Osteoblast (primary cell): ENCODE results near the gene POLR3GL. TPM values are rescaled to one million over a fixed set of nuclear protein-coding genes. Genes with fewer than 3 reads are reported as not detected.

Experiments
- DNase-seq: peaks from one replicate; pipeline ENCODE4 v3.0.0; 2011; ENCODE audit warnings: low spot score, mixed read lengths; ENCODE audit not compliant: insufficient read length; ENCODE audit errors: missing footprints
- H2AFZ ChIP-seq: 2 replicates; pipeline ENCODE4 v1.6.0; 2011; ENCODE audit warnings: mild to moderate bottlenecking, low read length
- H3K27ac ChIP-seq: 2 replicates; pipeline ENCODE4 v1.5.1; 2011; ENCODE audit warnings: mild to moderate bottlenecking, low read depth, low read length, moderate library complexity
- H3K27me3 ChIP-seq: 2 replicates; pipeline ENCODE4 v1.6.0; 2012; ENCODE audit warnings: mild to moderate bottlenecking, control low read depth, inconsistent platforms, low read length, moderate library complexity; ENCODE audit not compliant: insufficient read depth
- H3K36me3 ChIP-seq: 2 replicates; pipeline ENCODE4 v1.5.1; 2011; ENCODE audit warnings: mild to moderate bottlenecking, low read length, control low read depth, moderate library complexity; ENCODE audit not compliant: insufficient read depth
- H3K4me1 ChIP-seq: 2 replicates; pipeline ENCODE4 v1.5.1; 2011; ENCODE audit warnings: mild to moderate bottlenecking, low read length, control low read depth, moderate library complexity; ENCODE audit not compliant: insufficient read depth
- H3K4me2 ChIP-seq: 2 replicates; pipeline ENCODE4 v1.6.0; 2011; ENCODE audit warnings: mild to moderate bottlenecking, low read length; ENCODE audit not compliant: insufficient read depth
- H3K4me3 ChIP-seq: fragments of 200-600 bp; sonication (generic); 3 replicates; pipeline ENCODE4 v1.5.1; 2012; ENCODE audit warnings: mild to moderate bottlenecking, low read length, inconsistent platforms; ENCODE audit not compliant: insufficient read depth
- H3K79me2 ChIP-seq: 2 replicates; pipeline ENCODE4 v1.6.0; 2012; ENCODE audit warnings: mild to moderate bottlenecking, low read length, control low read depth, inconsistent platforms; ENCODE audit not compliant: insufficient read depth
- H3K9me3 ChIP-seq: 2 replicates; pipeline ENCODE4 v1.5.1; 2011; ENCODE audit warnings: low read depth, low read length, control low read depth
- H4K20me1 ChIP-seq: 2 replicates; pipeline ENCODE4 v1.6.0; 2012; ENCODE audit warnings: mild to moderate bottlenecking, low read length, control low read depth; ENCODE audit not compliant: insufficient read depth
- total RNA-seq: library from RNA; depleted of rRNA; stranded (reverse); fragments of >200 nt; gene quantifications from 2 replicates; pipeline ENCODE4 v1.2.3, GENCODE V29; 2012
- TF ChIP-seq, protein P1 (sequence below): IDR thresholded peaks from 2 replicates; pipeline ENCODE4 v1.5.1; 2011; ENCODE audit warnings: mild to moderate bottlenecking, low read depth, low read length, moderate library complexity; ENCODE audit errors: extremely low read depth

The POLR3GL gene
- total RNA-seq, 1 donor = 9.4 TPM

DNA sequence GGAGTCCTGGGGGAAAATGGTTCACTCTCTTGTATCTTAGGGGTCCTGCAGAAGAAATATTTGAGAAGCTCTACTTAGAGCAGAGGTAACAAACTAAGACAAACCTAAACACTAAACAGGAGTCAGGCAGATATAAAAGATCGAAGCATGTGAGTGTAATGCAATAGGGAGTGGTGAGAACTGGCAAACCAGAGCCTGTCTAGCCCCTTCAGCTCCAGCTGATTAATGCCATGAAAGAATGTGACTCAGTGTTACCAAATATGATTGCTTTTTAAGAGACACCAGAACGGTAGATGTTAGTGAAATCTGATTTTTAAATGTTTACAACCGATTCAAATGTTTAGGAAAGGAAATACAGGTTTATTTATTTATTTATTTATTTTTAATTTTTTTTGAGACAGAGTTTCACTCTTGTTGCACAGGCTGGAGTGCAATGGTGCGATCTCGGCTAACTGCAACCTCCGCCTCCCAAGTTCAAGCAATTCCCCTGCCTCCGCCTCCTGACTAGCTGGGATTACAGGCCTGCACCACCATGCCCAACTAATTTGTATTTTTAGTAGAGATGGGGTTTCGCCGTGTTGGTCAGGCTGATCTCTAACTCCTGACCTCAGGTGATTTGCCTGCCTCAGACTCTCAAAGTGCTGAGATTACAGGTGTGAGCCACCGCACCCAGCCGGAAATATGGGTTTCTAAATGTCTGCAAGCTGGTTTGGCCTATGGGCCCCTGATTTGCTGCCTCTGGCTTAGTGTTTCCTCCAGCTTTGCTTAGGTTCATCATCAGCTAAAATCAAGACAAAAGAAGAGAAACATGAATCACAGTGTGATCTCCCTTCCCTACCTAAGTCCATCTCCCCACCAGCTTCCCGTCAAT lies 19.7 kb downstream of the POLR3GL start:
- no peak for DNase-seq

DNA sequence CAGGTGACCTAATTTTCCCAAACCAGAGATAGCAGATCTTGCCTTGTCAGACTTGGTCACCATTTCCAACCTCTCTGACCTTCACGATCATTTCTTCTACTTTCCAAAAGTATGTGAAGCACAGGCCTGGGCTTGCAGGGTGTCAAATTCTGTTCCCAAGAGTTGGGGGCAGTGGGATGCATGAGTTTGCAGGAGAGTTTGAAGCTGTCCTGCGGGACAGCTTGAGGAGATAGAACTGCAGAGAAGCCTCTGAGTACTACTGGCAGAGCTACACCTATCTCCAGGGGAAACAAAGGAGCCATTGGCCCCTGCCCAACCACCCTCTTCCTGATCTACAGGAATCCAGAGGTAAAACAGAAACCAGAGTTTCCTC lies 20.6 kb downstream of the POLR3GL start:
- Histone ChIP-seq H3K4me3 (no peak overlapping the region), H3K27ac (peak overlapping the region; percentile 56), H3K27me3 (no peaks in the 10 kb centered on the region), H3K79me2 (no peaks in the 10 kb centered on the region), H3K36me3 (no peaks in the 10 kb centered on the region), H4K20me1 (no peaks in the 10 kb centered on the region), H2AFZ (peak overlapping the region; percentile 53), H3K4me1 (peaks cover 19% of the 10 kb centered on the region), H3K4me2 (peak overlapping the region; percentile 64), H3K9me3 (no peaks in the 10 kb centered on the region)
- TF ChIP-seq, protein P1, sequence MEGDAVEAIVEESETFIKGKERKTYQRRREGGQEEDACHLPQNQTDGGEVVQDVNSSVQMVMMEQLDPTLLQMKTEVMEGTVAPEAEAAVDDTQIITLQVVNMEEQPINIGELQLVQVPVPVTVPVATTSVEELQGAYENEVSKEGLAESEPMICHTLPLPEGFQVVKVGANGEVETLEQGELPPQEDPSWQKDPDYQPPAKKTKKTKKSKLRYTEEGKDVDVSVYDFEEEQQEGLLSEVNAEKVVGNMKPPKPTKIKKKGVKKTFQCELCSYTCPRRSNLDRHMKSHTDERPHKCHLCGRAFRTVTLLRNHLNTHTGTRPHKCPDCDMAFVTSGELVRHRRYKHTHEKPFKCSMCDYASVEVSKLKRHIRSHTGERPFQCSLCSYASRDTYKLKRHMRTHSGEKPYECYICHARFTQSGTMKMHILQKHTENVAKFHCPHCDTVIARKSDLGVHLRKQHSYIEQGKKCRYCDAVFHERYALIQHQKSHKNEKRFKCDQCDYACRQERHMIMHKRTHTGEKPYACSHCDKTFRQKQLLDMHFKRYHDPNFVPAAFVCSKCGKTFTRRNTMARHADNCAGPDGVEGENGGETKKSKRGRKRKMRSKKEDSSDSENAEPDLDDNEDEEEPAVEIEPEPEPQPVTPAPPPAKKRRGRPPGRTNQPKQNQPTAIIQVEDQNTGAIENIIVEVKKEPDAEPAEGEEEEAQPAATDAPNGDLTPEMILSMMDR = no peak
- no peak for DNase-seq

More for the DNA sequence above, 19.7 kb downstream of the POLR3GL start:
- H3K27me3 ChIP-seq = no peaks in the 10 kb centered on the region
- peaks cover 28% of the 10 kb centered on the region for H3K4me1 ChIP-seq
- H3K79me2 ChIP-seq = no peaks in the 10 kb centered on the region
- no peaks in the 10 kb centered on the region for H3K36me3 ChIP-seq
- no peaks in the 10 kb centered on the region for H4K20me1 ChIP-seq
- no peaks in the 10 kb centered on the region for H3K9me3 ChIP-seq
- H3K4me3 ChIP-seq = no peak overlapping the region
- TF ChIP-seq, protein P1 = no peak
- no peak overlapping the region for H3K4me2 ChIP-seq
- no peak overlapping the region for H3K27ac ChIP-seq
- H2AFZ ChIP-seq = no peak overlapping the region

DNA sequence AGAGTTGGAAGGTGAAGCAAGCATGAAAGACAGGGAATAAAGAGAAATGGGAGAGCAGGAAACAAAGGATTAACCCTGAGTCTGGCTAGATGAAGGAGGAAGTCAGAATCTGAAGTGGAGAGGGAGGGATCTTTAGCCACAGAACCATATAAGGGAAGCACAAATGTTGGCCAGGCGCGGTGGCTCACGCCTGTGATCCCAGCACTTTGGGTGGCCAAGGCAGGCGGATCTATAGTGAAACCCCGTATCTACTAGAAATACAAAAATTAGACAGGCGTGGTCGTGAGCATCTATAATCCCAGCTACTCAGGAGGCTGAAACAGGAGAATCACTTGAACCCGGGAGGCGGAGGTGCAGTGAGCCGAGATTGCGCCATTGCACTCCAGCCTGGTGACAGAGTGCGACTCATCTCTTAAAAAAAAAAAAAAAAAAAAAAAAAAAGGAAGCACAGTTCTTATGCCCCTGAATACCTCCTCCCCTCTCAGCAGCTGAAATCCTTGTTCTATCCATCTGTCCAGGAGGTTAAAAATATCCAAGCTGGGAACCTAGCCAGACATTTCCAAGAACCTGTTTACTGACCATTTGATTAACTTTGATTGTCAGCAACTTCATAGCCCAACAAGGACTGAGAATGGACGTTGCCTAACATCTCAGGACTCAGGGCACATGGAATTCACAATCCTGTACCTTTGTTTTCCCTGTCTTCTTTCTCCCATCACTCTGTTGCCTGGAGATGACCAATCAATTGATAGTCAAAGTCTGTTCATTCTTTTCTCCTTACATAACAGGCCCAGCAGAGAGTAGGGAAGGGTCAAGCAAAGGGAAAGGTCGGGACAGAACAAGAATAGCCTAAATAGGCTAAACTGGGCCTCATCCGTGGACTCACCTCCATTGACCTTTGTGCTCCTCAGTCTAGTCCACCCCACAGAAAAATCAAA lies 21.3 kb downstream of the POLR3GL start:
- Histone ChIP-seq H3K27ac (peak overlapping the region; percentile 56), H3K4me3 (no peak overlapping the region)
- TF ChIP-seq, protein P1 = no peak

DNA sequence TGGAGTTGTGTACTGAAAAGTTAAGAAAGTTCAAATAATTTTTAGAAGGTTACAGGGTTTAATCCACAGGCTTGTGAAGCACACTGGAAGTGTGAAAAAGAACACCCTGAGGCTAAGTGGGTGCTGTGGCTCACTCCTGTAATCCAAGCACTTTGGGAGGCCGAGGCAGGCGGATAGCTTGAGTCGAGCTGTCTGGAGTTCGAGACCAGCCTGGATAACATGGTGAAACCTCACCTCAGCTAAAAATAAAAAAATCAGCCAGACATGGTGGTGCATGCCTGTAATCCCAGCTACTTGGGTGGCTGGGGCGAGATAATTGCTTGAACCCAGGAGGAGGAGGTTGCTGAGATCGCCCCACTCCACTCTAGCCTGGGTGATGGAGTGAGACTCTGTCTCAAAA lies 22.1 kb downstream of the POLR3GL start:
- no peak for DNase-seq
- Histone ChIP-seq H3K9me3 (no peaks in the 10 kb centered on the region), H3K27me3 (no peaks in the 10 kb centered on the region), H3K79me2 (no peaks in the 10 kb centered on the region), H3K27ac (no peak overlapping the region), H3K4me3 (no peak overlapping the region), H3K4me2 (no peak overlapping the region), H3K36me3 (no peaks in the 10 kb centered on the region), H4K20me1 (no peaks in the 10 kb centered on the region), H2AFZ (no peak overlapping the region), H3K4me1 (peaks cover 14% of the 10 kb centered on the region)
- TF ChIP-seq, protein P1 = no peak

More for the DNA sequence above, 21.3 kb downstream of the POLR3GL start:
- Histone ChIP-seq H2AFZ (peak overlapping the region; percentile 53), H3K79me2 (no peaks in the 10 kb centered on the region), H3K36me3 (no peaks in the 10 kb centered on the region), H3K4me1 (peaks cover 14% of the 10 kb centered on the region), H3K9me3 (no peaks in the 10 kb centered on the region), H3K4me2 (peak overlapping the region; percentile 64), H4K20me1 (no peaks in the 10 kb centered on the region), H3K27me3 (no peaks in the 10 kb centered on the region)
- DNase-seq = no peak
